ENCODE data around the gene RPS15.
"Not testable (repeated sequence)": the region's sequence is repeated elsewhere in the genome, so short reads cannot be mapped to it uniquely, and the experiment has no call there.

The RPS15 gene

DNA sequence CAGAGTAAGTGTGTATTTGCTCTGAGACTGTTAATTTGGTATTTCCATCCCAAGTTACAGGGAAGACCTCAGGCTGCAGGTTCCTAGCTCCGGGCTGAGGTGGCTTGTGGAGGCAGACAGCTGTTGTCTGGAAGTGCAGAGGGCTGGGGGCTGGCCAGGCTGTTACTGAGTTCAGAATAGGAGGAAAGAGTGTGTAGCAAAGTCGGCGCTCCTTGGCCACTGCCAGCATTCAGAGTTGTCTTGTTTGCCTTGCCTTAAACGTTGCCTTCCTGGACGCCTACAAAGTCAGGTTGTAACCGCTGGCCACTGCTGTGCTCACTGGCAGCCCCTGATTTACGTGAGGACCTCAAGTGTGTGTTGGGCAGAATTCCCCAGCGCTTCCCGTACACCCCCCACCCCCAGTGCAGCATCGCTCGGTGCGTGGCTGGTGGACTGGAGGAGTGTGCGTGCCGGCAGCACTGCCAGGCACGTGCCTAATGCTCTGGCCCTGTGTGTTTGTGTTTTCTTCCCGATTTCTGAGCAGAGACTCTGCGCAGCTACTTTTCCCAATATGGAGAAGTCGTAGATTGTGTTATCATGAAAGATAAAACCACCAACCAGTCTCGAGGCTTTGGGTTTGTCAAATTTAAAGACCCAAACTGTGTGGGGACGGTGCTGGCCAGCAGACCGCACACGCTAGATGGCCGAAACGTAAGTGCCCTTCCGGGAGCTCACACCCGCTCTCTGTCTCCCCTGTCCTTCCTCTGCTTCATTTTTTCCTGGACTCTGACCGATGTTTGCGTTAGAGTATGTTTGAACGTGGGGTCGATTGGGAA is 20.3 kb upstream of the RPS15 start:
- in situ Hi-C loops (cut with MboI; ENCODE audit: low pct_unique_long_range_greater_than_20kb, low sequenced_read_pairs): no loop called here
- DNase-seq: no peak

DNA sequence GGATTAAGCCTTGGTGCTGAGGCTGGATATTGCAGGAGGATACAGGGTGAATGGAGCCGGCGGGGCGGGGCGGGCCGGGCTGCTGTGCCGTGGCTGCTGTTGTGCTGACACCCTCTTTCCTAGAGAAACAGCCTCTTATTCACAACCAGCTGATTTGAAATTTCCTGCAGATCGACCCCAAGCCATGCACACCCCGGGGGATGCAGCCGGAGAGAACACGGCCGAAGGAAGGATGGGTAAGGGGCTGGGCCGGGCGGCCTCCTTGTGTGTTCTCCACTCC is 19.8 kb upstream of the RPS15 start:
- in situ Hi-C loops (cut with MboI; ENCODE audit: low pct_unique_long_range_greater_than_20kb, low sequenced_read_pairs): no loop called here
- DNase-seq: no peak

DNA sequence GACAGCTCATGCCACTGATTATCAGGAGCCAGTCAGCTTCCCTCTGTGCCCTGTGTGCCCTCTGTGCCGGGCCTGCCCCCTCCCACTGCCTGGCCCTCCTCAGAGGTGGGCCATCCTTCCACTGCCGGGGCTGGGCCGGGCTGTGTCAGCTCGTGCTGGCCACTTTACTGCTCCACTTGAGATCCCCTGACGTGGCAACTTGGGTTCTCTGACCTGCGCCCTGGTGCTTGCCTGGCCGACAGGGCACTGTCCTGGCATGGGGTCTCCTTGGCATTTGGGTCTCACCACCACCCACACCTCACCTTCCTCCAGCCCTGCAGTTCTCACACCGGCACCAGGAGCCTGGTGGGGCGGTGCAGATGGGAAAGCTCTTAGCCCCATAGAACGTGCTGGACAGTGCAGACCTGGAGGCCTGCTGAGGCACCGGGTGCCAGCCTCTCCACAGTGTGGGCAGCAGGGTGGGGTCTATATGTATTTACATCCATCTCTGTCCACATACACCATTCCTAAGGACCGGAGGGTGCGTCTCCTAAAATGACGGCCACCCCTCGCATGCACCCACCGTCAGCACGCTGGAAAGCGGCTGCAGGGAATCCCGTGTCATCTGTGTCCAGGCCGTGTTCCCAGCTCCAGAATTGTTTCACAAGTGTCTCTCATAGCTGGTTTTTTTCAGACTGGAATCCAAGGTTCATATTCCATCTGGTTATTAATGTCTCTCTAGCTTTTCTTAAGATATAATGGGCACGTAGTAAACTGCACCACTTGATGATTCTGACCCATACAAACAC is 19.1 kb upstream of the RPS15 start:
- DNase-seq: no peak
- in situ Hi-C loops (cut with MboI; ENCODE audit: low pct_unique_long_range_greater_than_20kb, low sequenced_read_pairs): no loop called here

DNA sequence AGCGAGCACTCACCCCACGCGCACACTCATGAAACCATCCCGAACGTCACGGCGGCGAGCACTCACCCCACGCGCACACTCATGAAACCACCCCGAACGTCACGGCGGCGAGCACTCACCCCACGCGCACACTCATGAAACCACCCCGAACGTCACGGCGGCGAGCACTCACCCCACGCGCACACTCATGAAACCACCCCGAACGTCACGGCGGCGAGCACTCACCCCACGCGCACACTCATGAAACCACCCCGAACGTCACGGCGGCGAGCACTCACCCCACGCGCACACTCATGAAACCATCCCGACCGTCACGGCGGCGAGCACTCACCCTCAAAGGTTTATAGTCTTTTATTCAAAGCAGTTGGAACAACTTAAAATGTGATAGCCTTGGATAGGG is 18.1 kb upstream of the RPS15 start:
- in situ Hi-C loops (cut with MboI; ENCODE audit: low pct_unique_long_range_greater_than_20kb, low sequenced_read_pairs); DNase-seq: not testable (repeated sequence)

DNA sequence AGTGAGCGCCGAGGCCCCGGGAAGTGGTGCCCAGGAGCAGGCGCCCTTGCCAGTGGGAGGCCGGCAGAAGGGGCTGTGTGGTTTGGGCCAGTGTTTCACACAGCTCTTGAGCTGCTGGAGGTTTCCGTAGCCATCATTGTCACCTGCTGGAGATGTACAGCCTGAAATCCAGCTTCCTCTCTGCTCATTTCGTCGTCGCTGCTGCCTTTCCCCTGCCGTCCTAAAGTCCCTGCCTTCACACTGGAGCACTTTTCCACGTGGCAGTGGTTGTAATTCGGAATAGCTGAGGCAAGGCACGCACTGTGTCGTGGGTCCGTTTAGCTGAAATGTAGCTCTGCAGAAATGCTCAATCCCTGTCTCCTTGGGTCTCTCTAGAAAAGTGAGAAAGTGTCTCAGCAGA is 17.6 kb upstream of the RPS15 start:
- in situ Hi-C loops (cut with MboI; ENCODE audit: low pct_unique_long_range_greater_than_20kb, low sequenced_read_pairs): no loop called here
- DNase-seq: no peak

DNA sequence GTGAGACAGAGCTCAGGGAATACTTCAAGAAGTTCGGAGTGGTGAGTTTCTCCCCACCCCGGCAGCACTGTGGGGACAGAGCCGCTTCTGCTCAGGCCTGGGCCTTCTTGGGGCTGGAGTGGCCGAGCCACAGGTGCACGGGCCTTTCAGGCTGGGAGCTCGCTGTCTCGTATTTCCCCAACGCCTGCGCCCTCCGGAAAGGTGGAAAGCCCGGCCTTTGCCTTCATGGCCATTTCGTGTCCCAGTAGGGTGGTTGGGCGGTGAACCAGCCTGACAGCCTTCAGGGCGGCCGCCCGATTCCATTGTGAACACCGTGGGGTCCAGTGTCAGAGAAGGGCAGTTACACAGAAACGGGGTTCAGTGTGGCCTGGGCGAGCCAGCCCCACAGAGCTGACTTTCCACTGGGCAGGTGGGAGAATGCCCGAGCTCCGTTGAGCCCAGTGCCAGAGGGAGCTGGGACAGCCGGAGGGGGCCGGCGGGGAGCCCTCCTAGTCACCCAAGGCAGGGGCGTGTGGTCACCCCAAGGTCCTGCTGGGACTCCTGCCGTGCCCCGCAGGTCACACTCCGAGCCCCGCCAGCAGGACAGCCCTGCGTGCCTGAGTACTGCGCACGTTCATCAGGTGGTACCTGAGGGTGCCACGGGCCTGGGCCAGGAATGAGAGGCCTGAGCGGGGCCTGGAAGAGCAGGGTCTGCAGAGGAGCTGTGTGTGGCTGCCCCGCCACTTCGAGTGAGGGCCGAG is 16.8 kb upstream of the RPS15 start:
- no peak for DNase-seq
- in situ Hi-C loops (cut with MboI; ENCODE audit: low pct_unique_long_range_greater_than_20kb, low sequenced_read_pairs): no loop called here

DNA sequence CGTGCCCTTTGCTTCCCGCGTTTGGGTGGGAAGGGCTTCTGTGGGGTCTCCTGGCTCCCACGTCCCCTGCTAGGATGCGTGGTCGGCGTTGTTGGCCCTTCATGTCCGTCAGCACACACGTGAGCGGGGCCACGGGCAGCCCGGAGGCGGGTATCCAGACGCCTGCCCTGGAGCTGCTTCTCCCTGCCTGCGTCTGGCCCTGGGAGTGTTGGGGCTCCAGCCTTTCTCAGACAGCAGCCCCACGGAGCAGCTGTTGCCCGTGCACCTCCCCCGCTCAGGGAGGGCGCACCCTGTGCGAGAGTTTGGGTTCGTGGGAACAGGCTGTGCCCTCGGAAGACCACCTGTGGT is 16.3 kb upstream of the RPS15 start:
- no peak for DNase-seq
- in situ Hi-C loops (cut with MboI; ENCODE audit: low pct_unique_long_range_greater_than_20kb, low sequenced_read_pairs): no loop called here

DNA sequence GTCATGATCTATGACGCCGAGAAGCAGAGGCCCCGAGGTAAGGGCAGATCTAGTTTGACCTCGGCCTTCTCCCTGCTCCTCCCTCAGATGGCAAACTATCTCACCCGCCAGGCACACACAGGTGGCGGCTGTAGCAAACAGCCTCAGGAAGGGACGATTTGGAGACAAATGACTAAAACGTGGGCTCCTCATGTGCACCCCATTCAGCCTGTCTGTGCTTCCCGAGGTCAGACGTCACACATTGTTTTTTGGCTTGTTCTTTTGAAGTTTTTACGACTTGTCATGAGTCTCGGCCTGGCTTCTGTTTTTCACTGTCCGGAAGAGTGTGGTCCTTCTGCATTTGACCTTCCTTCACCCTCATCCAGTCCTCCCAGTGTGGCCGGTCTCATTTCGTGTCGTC is 15.8 kb upstream of the RPS15 start:
- no peak for DNase-seq
- in situ Hi-C loops (cut with MboI; ENCODE audit: low pct_unique_long_range_greater_than_20kb, low sequenced_read_pairs): no loop called here

DNA sequence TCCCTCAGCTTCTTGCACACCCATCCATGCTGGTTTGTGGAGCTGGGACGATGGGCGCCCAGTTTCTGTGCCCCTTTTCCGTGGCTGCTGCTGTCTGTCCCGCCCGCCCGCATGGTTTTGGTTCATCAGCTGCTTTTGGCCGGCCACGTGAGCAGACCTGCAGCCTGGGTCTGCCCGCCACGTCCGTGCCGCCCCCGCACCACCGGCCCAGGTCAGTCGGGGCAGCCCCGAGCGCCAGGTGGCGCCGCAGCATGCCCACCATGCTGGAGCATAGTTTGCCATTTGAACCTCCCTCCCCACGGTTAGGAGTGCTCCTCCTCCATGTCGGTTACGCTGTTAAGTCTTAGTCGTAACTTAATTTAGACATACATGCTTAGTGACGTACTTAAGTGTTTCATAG is 15.3 kb upstream of the RPS15 start:
- in situ Hi-C loops (cut with MboI; ENCODE audit: low pct_unique_long_range_greater_than_20kb, low sequenced_read_pairs): no loop called here
- DNase-seq: no peak

DNA sequence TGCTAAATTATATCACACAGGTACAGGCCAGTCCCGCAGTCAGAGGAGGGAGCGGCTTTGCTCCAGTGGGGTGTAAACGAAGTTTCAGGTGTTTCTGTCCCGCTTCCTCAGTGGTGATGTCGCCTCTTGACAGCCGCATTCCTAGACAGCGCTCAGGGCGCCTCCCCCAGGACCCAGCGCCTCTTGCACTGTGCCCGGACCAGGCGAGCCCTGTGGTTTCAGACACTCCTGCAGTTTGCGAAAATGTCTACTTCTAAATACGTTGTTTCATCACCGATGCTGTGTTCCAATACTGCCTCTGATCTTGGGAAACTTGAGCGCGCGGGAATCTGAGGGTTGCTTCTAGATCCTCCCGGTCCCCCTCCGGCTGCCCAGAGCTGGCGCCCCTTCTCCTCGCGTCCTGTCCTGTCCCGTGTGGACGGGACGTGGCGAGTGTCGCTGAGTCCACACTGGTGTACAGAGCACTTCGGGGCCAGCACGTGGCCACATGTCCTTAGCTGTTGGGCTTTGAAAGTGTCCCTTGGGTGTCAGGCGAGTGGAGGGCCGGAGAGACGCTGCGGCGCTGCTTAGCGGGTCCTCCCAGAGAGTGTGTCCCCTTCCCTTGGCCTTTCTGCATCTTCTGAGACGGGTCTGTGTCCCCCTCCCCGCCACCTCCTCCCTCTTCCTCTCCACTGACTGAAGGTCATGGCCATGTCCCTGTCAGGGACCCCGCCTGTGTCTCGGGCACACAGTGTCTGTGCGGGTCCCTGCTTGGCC is 14.6 kb upstream of the RPS15 start:
- no peak for DNase-seq
- in situ Hi-C loops (cut with MboI; ENCODE audit: low pct_unique_long_range_greater_than_20kb, low sequenced_read_pairs): no loop called here

DNA sequence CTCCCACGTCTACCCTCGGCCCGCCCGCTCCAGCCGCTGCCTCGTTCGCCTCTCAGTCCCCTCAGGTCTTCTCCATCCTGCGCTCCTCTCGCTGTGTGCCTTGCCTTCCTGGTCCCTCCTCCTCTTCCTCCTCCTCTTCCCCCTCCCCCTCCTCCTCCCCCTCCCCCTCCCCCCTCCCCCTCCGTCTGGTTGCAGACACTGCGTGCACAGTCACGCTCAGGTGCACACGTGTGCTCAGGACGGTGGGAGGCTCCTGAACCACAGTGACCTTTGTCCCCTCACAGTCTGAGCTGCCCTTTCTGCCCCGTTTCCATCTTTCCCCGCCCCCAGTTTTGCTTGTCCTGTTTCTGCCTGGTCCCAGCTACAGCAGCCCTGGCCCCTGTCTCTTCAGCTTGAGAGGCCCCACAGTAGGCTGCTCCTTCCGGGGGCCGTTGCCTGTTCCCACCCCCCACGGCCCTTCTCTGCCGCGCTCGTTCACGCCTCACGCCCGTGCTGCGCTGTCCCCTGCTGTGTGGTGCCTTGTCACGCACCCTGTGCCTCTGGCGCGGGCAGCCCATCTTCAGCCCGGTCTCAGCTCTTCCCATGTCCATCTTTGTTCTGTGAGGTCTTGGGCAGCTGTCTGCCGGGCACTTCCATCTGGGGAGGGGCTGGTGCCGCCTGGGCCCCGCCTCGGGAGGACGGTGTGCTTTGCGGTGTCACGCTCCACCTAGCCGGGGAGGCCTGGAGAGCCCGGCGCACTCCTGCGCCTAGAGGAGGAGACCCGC is 13.8 kb upstream of the RPS15 start:
- DNase-seq: no peak
- in situ Hi-C loops (cut with MboI; ENCODE audit: low pct_unique_long_range_greater_than_20kb, low sequenced_read_pairs): no loop called here

DNA sequence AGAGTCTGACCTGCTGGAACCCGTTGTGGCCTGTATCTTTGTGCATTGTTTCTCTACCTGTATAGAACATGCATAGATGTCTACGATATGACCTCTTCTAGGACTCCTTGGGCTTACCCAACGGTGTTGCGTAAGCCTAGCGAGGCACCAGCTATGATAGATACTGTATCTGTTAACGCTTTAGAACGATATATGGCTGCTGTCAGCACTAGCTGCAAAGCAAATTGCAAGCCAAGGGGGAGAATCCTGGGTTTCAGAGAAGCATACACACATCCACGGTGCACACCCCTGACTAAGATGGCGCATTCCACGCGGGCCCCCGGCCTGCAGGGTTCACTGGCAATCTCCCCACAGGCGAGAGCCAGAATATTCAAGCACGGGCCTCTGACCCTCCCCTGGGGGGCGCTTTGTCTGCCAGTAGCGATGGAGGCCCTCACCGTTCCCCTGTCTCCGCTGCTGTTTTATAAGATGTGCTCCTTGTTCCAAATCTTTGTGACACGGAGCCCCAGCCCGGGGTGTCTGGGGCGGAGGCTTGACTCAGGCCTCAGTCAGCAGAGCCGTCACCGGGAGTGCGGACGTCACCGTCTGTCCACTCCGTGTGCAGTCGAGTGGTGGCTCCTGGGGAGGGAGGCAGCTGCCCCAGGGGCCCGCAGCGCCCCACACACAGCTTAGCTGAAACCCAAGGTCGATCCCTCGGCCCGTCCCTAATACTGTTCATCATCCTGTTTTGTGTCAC is 12.9 kb upstream of the RPS15 start:
- in situ Hi-C loops (cut with MboI; ENCODE audit: low pct_unique_long_range_greater_than_20kb, low sequenced_read_pairs): no loop called here
- DNase-seq: no peak

DNA sequence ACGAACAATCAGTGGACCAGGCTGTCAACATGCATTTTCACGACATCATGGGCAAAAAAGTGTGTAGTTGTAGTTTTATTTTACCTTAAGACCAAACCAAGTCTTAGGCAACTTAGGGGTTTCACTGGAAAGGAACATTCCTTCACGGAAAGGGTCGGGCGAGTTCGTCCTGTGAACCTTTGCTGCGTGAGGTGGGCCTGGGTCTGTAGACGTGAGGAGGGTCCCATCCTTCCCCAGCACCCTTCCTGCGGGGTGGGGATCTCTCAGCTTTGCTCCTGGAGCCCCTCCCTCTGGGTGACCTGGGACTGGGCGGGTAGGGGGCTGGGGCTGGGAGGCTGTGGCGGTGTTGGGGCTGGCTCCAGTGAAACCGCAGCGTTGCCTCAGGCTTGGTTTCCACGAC is 12.3 kb upstream of the RPS15 start:
- in situ Hi-C loops (cut with MboI; ENCODE audit: low pct_unique_long_range_greater_than_20kb, low sequenced_read_pairs): no loop called here
- no peak for DNase-seq

DNA sequence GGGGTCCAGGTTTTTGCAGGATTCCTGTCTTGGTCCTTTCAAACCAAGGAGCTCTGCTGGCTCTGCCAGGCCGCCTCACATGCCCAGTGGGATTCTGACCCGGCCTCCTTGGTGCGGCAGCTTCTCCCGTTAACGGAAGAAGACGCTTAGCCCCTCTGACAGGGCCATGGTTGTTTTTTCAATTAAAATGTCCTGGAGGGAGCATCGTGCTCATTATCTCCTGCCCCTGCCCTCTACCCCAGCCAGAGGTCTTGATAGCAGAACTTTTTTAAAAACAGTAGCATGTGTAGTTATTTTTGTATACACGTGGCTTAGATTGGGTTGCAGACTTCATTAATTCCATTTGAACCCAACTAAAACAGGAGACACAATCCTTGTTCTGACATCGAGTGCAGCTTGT is 11.5 kb upstream of the RPS15 start:
- in situ Hi-C loops (cut with MboI; ENCODE audit: low pct_unique_long_range_greater_than_20kb, low sequenced_read_pairs): no loop called here

DNA sequence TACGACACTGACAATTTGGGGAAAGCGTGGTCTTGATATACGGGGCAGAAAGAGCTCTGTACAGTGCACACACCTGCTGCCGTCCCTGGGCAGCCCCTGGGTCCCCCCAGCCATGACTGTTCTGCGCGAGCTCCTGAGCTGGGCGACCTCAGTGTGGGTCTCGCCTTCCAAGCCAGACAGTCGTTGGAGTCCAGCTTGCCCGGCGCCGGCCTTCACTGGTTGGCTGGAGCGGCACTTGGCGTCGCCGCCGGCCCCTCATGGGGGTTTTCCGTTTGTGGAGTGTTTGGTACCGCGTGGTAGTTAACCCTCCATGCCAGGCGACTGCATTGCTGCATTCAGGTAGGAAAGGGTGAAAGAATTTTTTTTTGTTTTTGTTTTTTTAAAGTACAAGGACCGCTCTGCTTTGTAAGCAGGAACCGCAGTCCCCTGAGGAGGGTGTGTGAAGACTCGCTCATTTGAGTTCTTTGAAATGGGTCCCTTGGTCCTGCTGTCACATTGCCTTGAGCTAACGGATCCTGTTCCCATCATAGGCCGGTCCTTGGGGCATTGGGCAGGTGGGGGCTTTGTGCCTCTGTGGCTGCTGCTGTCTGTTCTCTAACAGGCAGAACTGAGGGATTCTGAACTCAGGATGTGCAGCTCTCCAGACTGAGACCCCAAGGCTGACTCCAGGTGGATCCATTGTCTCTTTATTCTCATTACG is 10.8 kb upstream of the RPS15 start:
- in situ Hi-C loops (cut with MboI; ENCODE audit: low pct_unique_long_range_greater_than_20kb, low sequenced_read_pairs): no loop called here
- DNase-seq: no peak

More for the DNA sequence above, 11.5 kb upstream of the RPS15 start:
- no peak for DNase-seq

DNA sequence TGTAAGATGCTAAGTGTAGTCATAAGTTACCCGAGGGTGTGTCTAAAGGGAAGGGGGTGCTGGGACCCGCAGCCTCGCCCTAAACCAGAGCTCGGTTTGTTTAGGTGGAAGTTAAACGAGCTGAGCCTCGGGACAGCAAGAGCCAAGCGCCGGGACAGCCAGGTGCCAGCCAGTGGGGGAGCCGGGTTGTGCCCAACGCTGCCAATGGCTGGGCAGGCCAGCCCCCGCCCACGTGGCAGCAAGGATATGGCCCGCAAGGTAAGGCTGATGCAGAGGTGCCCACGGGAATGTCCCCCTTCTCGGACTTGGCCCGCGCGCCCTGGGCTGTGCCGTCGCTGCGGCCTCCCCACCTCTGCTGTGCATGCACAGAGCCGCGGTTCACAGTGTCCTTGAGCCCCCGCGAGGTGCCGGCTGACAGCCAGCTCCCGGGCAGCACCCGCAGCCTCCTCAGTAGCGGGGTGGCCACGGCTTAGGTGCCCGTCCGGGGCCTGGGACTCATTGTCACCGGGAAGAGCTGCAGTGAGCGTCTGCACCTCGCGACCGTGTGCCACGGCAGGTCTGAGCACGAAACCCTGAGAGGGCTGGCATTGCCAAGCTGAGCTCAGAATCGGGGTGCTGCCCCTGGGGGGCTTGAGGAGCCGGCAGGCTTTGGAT is 9.3 kb upstream of the RPS15 start:
- no peak for DNase-seq
- in situ Hi-C loops (cut with MboI; ENCODE audit: low pct_unique_long_range_greater_than_20kb, low sequenced_read_pairs): no loop called here

DNA sequence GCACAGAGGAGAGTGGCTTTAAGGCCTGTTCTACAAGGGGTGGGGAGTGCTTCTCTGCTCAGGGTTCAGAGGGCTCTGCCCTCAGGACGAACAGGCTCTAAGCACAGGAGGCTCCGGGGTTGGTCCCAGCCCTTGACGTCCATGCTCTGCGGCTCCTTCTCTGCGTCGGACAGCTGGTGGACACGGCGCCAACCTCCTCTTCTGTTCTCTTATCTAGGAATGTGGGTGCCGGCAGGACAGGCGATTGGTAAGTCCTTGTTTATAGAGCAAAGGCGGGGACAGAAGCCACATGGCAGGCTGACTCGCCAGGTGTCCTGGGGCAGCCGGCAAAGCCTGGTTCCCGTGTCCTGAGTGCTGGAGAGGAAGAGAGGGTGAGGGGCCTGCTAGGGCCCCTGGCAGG is 8.4 kb upstream of the RPS15 start:
- in situ Hi-C loops (cut with MboI; ENCODE audit: low pct_unique_long_range_greater_than_20kb, low sequenced_read_pairs): no loop called here

More for the DNA sequence above, 8.4 kb upstream of the RPS15 start:
- no peak for DNase-seq

Data from KBM-7 (cell line).